HG02884 (cell line): ENCODE measurements around the gene GPA33.
A peak's percentile ranks its signal among the peaks of the same experiment; 100 is the strongest.
"Not testable (repeated sequence)": the region's sequence is repeated elsewhere in the genome, so short reads cannot be mapped to it uniquely, and the experiment has no call there.

ENCODE experiments used
- ATAC-seq: cut with Tn5 transposase; IDR thresholded peaks from one replicate; pipeline ENCODE4 v1.9.1; 2021; ENCODE audit warnings: mild to moderate bottlenecking, moderate library complexity; ENCODE audit not compliant: unreplicated experiment

The GPA33 gene

GRCh38 chr1:167059045-167059808, 30.9 kb downstream of the GPA33 start:
- no peak for ATAC-seq

- ATAC-seq = peak; percentile 62
Observed at GRCh38 chr1:167057241-167057688, 32.9 kb downstream of the GPA33 start.

- peak; percentile 5 for ATAC-seq
Observed at GRCh38 chr1:167056529-167057231, 33.5 kb downstream of the GPA33 start.

GRCh38 chr1:167054946-167055630, 35.1 kb downstream of the GPA33 start:
- no peak for ATAC-seq

- no peak for ATAC-seq
Observed at GRCh38 chr1:167054531-167054930, 35.6 kb downstream of the GPA33 start.

GRCh38 chr1:167052389-167052788, 37.8 kb downstream of the GPA33 start:
- ATAC-seq = no peak

DNA sequence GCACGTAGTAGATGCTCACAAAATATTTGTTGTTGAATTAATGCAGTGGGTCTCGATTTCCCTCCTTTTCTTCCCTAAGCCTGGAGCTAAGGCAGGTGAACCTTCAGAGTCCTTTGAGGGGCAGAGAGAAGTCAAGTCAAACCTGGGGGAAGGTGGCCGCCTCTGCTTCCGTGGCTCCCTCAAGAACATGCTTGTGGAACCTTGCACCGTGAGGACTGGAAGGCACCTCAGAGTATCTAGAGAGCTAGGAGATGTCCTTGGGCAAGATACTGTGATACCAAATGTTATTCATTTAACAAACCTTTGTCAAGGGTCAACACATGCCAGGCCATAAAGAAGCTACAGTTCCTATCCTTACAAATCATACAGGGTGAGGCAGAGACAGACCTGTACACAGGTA, 38.3 kb downstream of the GPA33 start:
- no peak for ATAC-seq

- ATAC-seq = peak; percentile 98
Observed at GRCh38 chr1:167043752-167044488, 46.3 kb downstream of the GPA33 start.

GRCh38 chr1:167033646-167034045, 56.5 kb downstream of the GPA33 start:
- ATAC-seq = no peak

GRCh38 chr1:167029553-167029952, 60.6 kb downstream of the GPA33 start:
- not testable (repeated sequence) for ATAC-seq

- ATAC-seq = no peak
Observed at GRCh38 chr1:167022384-167022783, 67.8 kb downstream of the GPA33 start.

- no peak for ATAC-seq
Observed at GRCh38 chr1:167016100-167016750, 74.0 kb downstream of the GPA33 start.

DNA sequence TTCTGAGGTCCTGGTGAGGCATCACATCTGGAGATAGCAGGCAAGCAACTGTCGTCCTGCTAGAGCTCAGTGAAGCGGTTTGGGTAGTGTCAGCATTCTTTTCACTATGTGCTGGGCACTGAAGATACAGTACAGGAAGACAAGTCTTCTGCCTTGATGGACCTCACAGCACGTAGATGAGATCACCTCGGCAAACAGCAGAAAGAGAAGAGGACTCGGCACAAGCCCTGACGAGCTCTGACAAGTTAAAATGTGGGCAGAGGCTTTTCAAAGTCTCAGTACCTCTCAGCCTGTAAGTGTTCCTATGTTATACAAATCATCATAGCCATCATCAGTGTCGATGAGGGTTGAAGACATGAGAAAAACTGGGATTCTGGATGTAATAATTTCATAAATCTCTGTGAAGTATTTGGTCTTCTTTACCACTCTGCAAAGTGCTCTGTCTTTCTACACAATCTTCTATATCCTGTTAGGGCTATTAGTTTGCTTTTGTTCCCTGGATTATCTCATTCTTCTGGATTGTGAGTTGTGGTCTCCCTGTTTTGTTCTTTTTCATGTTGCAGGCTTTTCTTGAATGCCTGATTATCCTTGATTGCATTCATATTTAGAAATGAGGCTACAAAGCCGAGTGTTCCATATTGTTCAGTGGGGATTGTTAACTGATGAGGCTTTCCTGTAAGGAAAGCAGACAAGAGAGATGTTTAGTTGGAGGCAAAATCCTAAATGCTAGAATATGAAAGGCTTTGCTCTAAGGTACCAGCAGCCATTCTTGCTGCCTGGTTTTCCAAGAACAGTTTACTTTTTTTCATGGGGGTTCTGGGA, 76.9 kb downstream of the GPA33 start:
- ATAC-seq = no peak

DNA sequence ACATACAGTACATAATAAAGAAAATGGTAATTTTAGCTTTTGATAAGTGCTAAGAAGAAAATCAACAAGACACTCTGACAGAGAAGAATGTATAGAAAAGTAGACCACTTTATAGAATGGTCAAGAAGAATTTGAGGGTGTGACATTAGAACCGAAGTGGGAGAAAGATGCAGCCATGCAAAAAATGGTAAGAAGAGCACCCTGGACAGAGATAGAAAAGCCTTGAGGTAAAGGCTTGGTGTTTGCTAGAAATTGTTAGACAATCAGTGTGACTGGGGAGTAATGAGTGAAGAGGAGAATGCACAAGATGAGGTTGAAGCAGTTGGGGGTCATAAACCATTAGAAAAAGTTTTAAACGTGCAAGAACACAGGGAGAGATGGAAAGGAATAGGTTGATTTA, 77.6 kb downstream of the GPA33 start:
- ATAC-seq = no peak

- ATAC-seq = no peak
Observed at GRCh38 chr1:167011560-167012191, 78.5 kb downstream of the GPA33 start.

DNA sequence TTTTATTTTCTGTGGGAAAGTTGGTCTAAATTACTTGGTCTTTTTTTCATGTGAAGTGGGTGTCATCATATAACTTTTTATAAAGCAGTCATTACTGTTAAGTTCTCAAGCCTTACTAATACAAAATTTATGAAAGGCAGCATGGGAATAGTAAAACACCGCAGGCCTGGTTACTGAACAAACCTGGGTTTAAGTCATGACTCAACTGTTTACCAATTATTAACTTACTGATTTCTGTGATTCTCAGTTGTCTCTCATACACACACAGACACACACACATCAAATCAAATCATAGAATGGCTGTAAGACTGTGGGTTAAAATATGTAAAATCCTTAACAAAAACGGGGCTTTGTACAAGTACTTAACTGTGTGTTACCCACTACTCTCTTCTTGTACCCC, 86.5 kb downstream of the GPA33 start:
- ATAC-seq = no peak
